OCI-LY7 (cell line): ENCODE results near the gene TLNRD1.

ENCODE experiments used
- EZH2phosphoT487 ChIP-seq: fragments of 200-600 bp; sonication (generic); IDR thresholded peaks from 2 replicates; pipeline ENCODE4 v1.6.1; 2018; ENCODE audit warnings: low read depth, borderline replicate concordance, mild to moderate bottlenecking, mixed run types, antibody characterized with exemption, low read length, moderate library complexity, mixed read lengths
- TF ChIP-seq, protein P1 (sequence below): fragments of 200-600 bp; sonication (generic); conservative IDR thresholded peaks from 2 replicates; pipeline ENCODE4 v1.5.1; 2014; ENCODE audit warnings: mild to moderate bottlenecking, antibody characterized with exemption, low read length, moderate library complexity, mixed read lengths

DNA sequence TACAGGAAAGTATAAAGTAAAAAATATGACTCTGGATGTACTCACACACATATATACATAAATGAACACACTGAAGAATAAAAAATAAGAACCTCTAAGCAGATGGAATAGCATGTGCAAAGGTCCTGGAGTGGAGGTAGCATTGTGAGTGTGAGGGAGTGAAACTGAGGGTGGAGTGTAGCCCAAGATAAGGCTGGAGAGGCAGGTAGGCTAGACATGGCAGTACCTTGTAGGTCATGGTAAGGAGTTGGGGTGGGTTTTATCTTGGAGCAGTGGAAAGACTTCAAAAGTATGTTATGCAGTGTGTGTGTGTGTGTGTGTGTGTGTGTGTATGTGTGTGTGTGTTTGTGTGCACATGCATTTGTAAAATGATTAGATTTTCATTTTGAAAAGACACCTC is 49.5 kb downstream of the TLNRD1 start:
- TF ChIP-seq, protein P1, sequence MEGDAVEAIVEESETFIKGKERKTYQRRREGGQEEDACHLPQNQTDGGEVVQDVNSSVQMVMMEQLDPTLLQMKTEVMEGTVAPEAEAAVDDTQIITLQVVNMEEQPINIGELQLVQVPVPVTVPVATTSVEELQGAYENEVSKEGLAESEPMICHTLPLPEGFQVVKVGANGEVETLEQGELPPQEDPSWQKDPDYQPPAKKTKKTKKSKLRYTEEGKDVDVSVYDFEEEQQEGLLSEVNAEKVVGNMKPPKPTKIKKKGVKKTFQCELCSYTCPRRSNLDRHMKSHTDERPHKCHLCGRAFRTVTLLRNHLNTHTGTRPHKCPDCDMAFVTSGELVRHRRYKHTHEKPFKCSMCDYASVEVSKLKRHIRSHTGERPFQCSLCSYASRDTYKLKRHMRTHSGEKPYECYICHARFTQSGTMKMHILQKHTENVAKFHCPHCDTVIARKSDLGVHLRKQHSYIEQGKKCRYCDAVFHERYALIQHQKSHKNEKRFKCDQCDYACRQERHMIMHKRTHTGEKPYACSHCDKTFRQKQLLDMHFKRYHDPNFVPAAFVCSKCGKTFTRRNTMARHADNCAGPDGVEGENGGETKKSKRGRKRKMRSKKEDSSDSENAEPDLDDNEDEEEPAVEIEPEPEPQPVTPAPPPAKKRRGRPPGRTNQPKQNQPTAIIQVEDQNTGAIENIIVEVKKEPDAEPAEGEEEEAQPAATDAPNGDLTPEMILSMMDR, result no peak
- TF ChIP-seq EZH2phosphoT487, result no peak
